NCI-H2081 treated with DMSO at 0.1 percent for 48 hours (cell line): ENCODE measurements around the gene IPCEF1.

Experiments used
- DNase-seq: peaks from one replicate; lab custom pipeline; 2025; lab: John Stamatoyannopoulos, UW

The IPCEF1 gene

GRCh38 chr6:154356690-154357089 is at the start of gene IPCEF1:
IPCEF1 (minus strand) TSS chr6:154356803; CDS start chr6:154265947, 90,856 bp downstream.
- no peak for DNase-seq

- DNase-seq = no peak
Measured at GRCh38 chr6:154406301-154406700, 49.7 kb upstream of the IPCEF1 start.

- DNase-seq = no peak
Measured at GRCh38 chr6:154404791-154405400, 48.3 kb upstream of the IPCEF1 start.

GRCh38 chr6:154403788-154404187 is 47.2 kb upstream of the IPCEF1 start:
- DNase-seq = no peak

- no peak for DNase-seq
Measured at GRCh38 chr6:154402081-154402780, 45.6 kb upstream of the IPCEF1 start.

- no peak for DNase-seq
Measured at GRCh38 chr6:154399097-154399496, 42.5 kb upstream of the IPCEF1 start.

- no peak for DNase-seq
Measured at GRCh38 chr6:154397491-154398195, 41.0 kb upstream of the IPCEF1 start.

- no peak for DNase-seq
Measured at GRCh38 chr6:154395878-154396277, 39.3 kb upstream of the IPCEF1 start.

- no peak for DNase-seq
Measured at GRCh38 chr6:154395316-154395715, 38.7 kb upstream of the IPCEF1 start.

- no peak for DNase-seq
Measured at GRCh38 chr6:154394571-154394970, 38.0 kb upstream of the IPCEF1 start.

- no peak for DNase-seq
Measured at GRCh38 chr6:154390034-154390433, 33.4 kb upstream of the IPCEF1 start.

GRCh38 chr6:154388803-154389202 is 32.2 kb upstream of the IPCEF1 start:
- DNase-seq = no peak

GRCh38 chr6:154386848-154387717 is 30.5 kb upstream of the IPCEF1 start:
- no peak for DNase-seq

- DNase-seq = no peak
Measured at GRCh38 chr6:154384191-154384590, 27.6 kb upstream of the IPCEF1 start.

- DNase-seq = no peak
Measured at GRCh38 chr6:154383273-154383672, 26.7 kb upstream of the IPCEF1 start.

GRCh38 chr6:154382740-154383139 is 26.1 kb upstream of the IPCEF1 start:
- DNase-seq = no peak

- DNase-seq = no peak
Measured at GRCh38 chr6:154381548-154381947, 24.9 kb upstream of the IPCEF1 start.

GRCh38 chr6:154380741-154381140 is 24.1 kb upstream of the IPCEF1 start:
- no peak for DNase-seq

- no peak for DNase-seq
Measured at GRCh38 chr6:154379585-154379984, 23.0 kb upstream of the IPCEF1 start.

- DNase-seq = no peak
Measured at GRCh38 chr6:154378518-154378917, 21.9 kb upstream of the IPCEF1 start.

- no peak for DNase-seq
Measured at GRCh38 chr6:154377726-154378125, 21.1 kb upstream of the IPCEF1 start.

GRCh38 chr6:154373971-154374370 is 17.4 kb upstream of the IPCEF1 start:
- no peak for DNase-seq
